GM18499 (cell line): ENCODE results near the gene DMBX1.

Source experiments
- ATAC-seq: cut with Tn5 transposase; IDR thresholded peaks from one replicate; pipeline ENCODE4 v1.9.1; 2021; ENCODE audit warnings: moderate number of reproducible peaks; ENCODE audit not compliant: insufficient read depth, unreplicated experiment

DMBX1 gene

GRCh38 chr1:46497020-46497419 lies 7.4 kb downstream of the DMBX1 start:
- no peak for ATAC-seq

- no peak for ATAC-seq
Observed at GRCh38 chr1:46497665-46498064, 8.0 kb downstream of the DMBX1 start.

- no peak for ATAC-seq
Observed at GRCh38 chr1:46501528-46501927, 11.9 kb downstream of the DMBX1 start.

- no peak for ATAC-seq
Observed at GRCh38 chr1:46503421-46503820, 13.8 kb downstream of the DMBX1 start.

GRCh38 chr1:46506470-46507219 lies 17.0 kb downstream of the DMBX1 start:
- ATAC-seq: no peak

GRCh38 chr1:46508757-46509156 lies 19.1 kb downstream of the DMBX1 start:
- ATAC-seq: no peak

- no peak for ATAC-seq
Observed at GRCh38 chr1:46510341-46510997, 20.8 kb downstream of the DMBX1 start.

- ATAC-seq: no peak
Observed at GRCh38 chr1:46510998-46511365, 21.3 kb downstream of the DMBX1 start.

GRCh38 chr1:46512135-46512791 lies 22.6 kb downstream of the DMBX1 start:
- ATAC-seq: no peak

- ATAC-seq: no peak
Observed at GRCh38 chr1:46512792-46513190, 23.2 kb downstream of the DMBX1 start.

GRCh38 chr1:46513536-46513935 lies 23.9 kb downstream of the DMBX1 start:
- no peak for ATAC-seq

GRCh38 chr1:46515576-46515975 lies 25.9 kb downstream of the DMBX1 start:
- ATAC-seq: no peak

GRCh38 chr1:46516200-46516950 lies 26.7 kb downstream of the DMBX1 start:
- no peak for ATAC-seq

GRCh38 chr1:46517010-46517600 lies 27.5 kb downstream of the DMBX1 start:
- ATAC-seq: no peak

GRCh38 chr1:46517932-46518498 lies 28.4 kb downstream of the DMBX1 start:
- ATAC-seq: no peak

GRCh38 chr1:46519209-46519608 lies 29.6 kb downstream of the DMBX1 start:
- no peak for ATAC-seq

- ATAC-seq: no peak
Observed at GRCh38 chr1:46520063-46520911, 30.7 kb downstream of the DMBX1 start.

- no peak for ATAC-seq
Observed at GRCh38 chr1:46521414-46521813, 31.8 kb downstream of the DMBX1 start.
